HCT116 (cell line): Measurements from ENCODE around the gene MTA2. TPM values are rescaled to one million over a fixed set of nuclear protein-coding genes. Genes with fewer than 3 reads are reported as not detected.

ENCODE experiments used
- ATAC-seq: fragments of 200-7000 bp; cut with Tn5 transposase; 2 replicates; pipeline ENCODE4 v1.9.1; 2020; ENCODE audit warnings: mild to moderate bottlenecking, moderate library complexity
- BruUV-seq: library from RNA; stranded (reverse); fragments of 400-500 nt; replicated peaks from 2 replicates; lab custom pipeline; 2021; lab: Mats Ljungman, UMichigan
- CTCF ChIA-PET: fragments of 300-600 bp; sonication (Branson Sonifier 250); formaldehyde crosslinking; loops from one replicate; lab custom pipeline; 2021; ENCODE audit warnings: antibody characterized with exemption; lab: Charles Lee
- POLR2A ChIA-PET: fragments of 300-600, 350-600 bp; sonication (Branson Sonifier 250); formaldehyde crosslinking; loops from one replicate; lab custom pipeline; 2021; ENCODE audit warnings: antibody characterized with exemption; lab: Charles Lee
- RAD21 ChIA-PET, 2 experiments: fragments of 300-600 bp; sonication (Branson Sonifier 250); formaldehyde crosslinking; loops; one replicate each; lab custom pipeline; 2023; ENCODE audit warnings: low total read pairs in 2 of 2; ENCODE audit not compliant: uncharacterized antibody in 2 of 2, unreplicated experiment in 2 of 2, low non-redundant PET in 1 of 2; lab: Charles Lee
- DNase-seq: peaks from one replicate; pipeline ENCODE4 v3.0.0-alpha.2; 2010; ENCODE audit warnings: low read depth, low spot score
- H2AFZ ChIP-seq: fragments of 200-600 bp; shearing (Covaris generic), sonication (generic); 2 replicates; pipeline ENCODE4 v1.6.1; 2017; ENCODE audit warnings: low read depth, mixed run types, mixed read lengths, antibody characterized with exemption, low read length; ENCODE audit not compliant: poor library complexity, severe bottlenecking
- H3K27ac ChIP-seq: 2 replicates; pipeline ENCODE4 v1.5.1; 2012; ENCODE audit warnings: low read depth, low read length
- H3K27me3 ChIP-seq: fragments of 200-600 bp; sonication (generic); 2 replicates; pipeline ENCODE4 v1.6.1; 2016; ENCODE audit warnings: mixed run types, low read length, mixed read lengths; ENCODE audit not compliant: insufficient read depth
- H3K36me3 ChIP-seq, 2 experiments: fragments of 200-500 bp in 1 of 2; fragments of 200-600 bp in 1 of 2; sonication (Bioruptor generic) in 1 of 2; sonication (generic) in 1 of 2; 2 replicates each; pipeline versions ENCODE4 v1.5.1 to v1.6.1; 2014 to 2016; ENCODE audit warnings: low read length in 2 of 2, inconsistent platforms in 1 of 2, mixed read lengths in 1 of 2, mixed run types in 1 of 2; ENCODE audit not compliant: insufficient read depth in 2 of 2, control insufficient read depth in 1 of 2
- H3K4me1 ChIP-seq, 2 experiments: fragments of 200-600 bp in 1 of 2; sonication (generic) in 1 of 2; 2 replicates each; pipeline versions ENCODE4 v1.5.1 to v1.6.1; 2012 to 2017; ENCODE audit warnings: low read length in 2 of 2, inconsistent platforms in 1 of 2, mild to moderate bottlenecking in 1 of 2, mixed read lengths in 1 of 2, mixed run types in 1 of 2, moderate library complexity in 1 of 2; ENCODE audit not compliant: insufficient read depth in 2 of 2, control insufficient read depth in 1 of 2
- H3K4me2 ChIP-seq: fragments of 200-600 bp; sonication (generic); 2 replicates; pipeline ENCODE4 v1.6.1; 2017; ENCODE audit warnings: mixed run types, low read length, mixed read lengths
- H3K4me3 ChIP-seq, 2 experiments: fragments of 200-600 bp in 1 of 2; sonication (generic) in 1 of 2; replicated peaks in 1 of 2; 2 replicates each; pipeline ENCODE4 v1.5.1; 2011 to 2016; ENCODE audit warnings: low read length in 2 of 2, control low read depth in 1 of 2, low read depth in 1 of 2, mild to moderate bottlenecking in 1 of 2, mixed read lengths in 1 of 2, mixed run types in 1 of 2
- H3K79me2 ChIP-seq: fragments of 200-600 bp; sonication (generic); 2 replicates; pipeline ENCODE4 v1.6.1; 2017; ENCODE audit warnings: mild to moderate bottlenecking, mixed run types, low read length, moderate library complexity, mixed read lengths; ENCODE audit not compliant: insufficient read depth
- H3K9ac ChIP-seq: fragments of 200-600 bp; sonication (generic); 2 replicates; pipeline ENCODE4 v1.6.1; 2016; ENCODE audit warnings: low read length, mixed read lengths
- H3K9me2 ChIP-seq: fragments of 200-600 bp; sonication (generic), shearing (Covaris generic); 2 replicates; pipeline ENCODE4 v1.6.1; 2017; ENCODE audit warnings: mixed run types, mild to moderate bottlenecking, moderate library complexity; ENCODE audit not compliant: insufficient read depth
- H3K9me3 ChIP-seq, 2 experiments: fragments of 200-500 bp in 1 of 2; fragments of 200-600 bp in 1 of 2; sonication (Bioruptor generic) in 1 of 2; sonication (generic) in 1 of 2; 2 replicates each; pipeline ENCODE4 v1.6.1; 2014 to 2017; ENCODE audit warnings: low read length in 2 of 2, mixed read lengths in 2 of 2, inconsistent platforms in 1 of 2, low read depth in 1 of 2, mild to moderate bottlenecking in 1 of 2, mixed run types in 1 of 2, moderate library complexity in 1 of 2; ENCODE audit not compliant: control insufficient read depth in 1 of 2, insufficient read depth in 1 of 2
- H4K20me1 ChIP-seq: fragments of 200-600 bp; sonication (generic), shearing (Covaris generic); 2 replicates; pipeline ENCODE4 v1.6.1; 2017; ENCODE audit warnings: mixed run types, mild to moderate bottlenecking, moderate library complexity; ENCODE audit not compliant: insufficient read depth
- CTCF ChIP-seq, 3 experiments: fragments of 200-600 bp in 1 of 3; sonication (generic) in 1 of 3; IDR thresholded peaks in 2 of 3; conservative IDR thresholded peaks in 1 of 3; 2 replicates each; pipeline ENCODE4 v1.5.1; 2012 to 2017; ENCODE audit warnings: low read depth in 2 of 3, low read length in 2 of 3, antibody characterized with exemption in 1 of 3, borderline replicate concordance in 1 of 3, control low read depth in 1 of 3, mild to moderate bottlenecking in 1 of 3, mixed read lengths in 1 of 3, mixed run types in 1 of 3, moderate library complexity in 1 of 3; ENCODE audit not compliant: insufficient read depth in 1 of 3
- FOSL1 ChIP-seq: IDR thresholded peaks from 2 replicates; pipeline ENCODE4 v1.6.1; 2012; ENCODE audit warnings: low read depth
- MAX ChIP-seq: IDR thresholded peaks from 2 replicates; pipeline ENCODE4 v1.6.1; 2012
- YY1 ChIP-seq: IDR thresholded peaks from 2 replicates; pipeline ENCODE4 v1.6.1; 2011; ENCODE audit warnings: low read length, low read depth, moderate library complexity, mild to moderate bottlenecking; ENCODE audit not compliant: insufficient replicate concordance; ENCODE audit errors: extremely low read depth
- intact Hi-C: fragments of 100-400 bp; cut with micrococcal nuclease; formaldehyde crosslinking; loops from 2 replicates; pipeline ENCODE4 v1.10.0; 2022
- total RNA-seq: library from RNA; stranded (reverse); gene quantifications from one replicate; pipeline ENCODE4 v1.2.1, GENCODE V29; 2021; ENCODE audit not compliant: unreplicated experiment

MTA2 gene
- total RNA-seq, 1 experiment from 2014 or later: 98.9 TPM

- peak; percentile 46 for ATAC-seq
- H3K79me2 ChIP-seq: peaks cover 61% of the 10 kb centered on the region
- intact Hi-C loops: loop anchor here (5.0 kb wide), 2 partner anchors 59 to 79 kb away; partner anchors contain the start of genes INTS5, LBHD1 and UQCC3
- H2AFZ ChIP-seq: no peak overlapping the region
- no peaks in the 10 kb centered on the region for H4K20me1 ChIP-seq
- no peaks in the 10 kb centered on the region for H3K27me3 ChIP-seq
- H3K4me3 ChIP-seq: no peak overlapping the region
- peaks cover 24 to 40% of the 10 kb centered on the region in 2 experiments for H3K4me1 ChIP-seq
- peaks cover 41 to 59% of the 10 kb centered on the region in 2 experiments; a peak in 3 of 4 replicates for H3K36me3 ChIP-seq
- POLR2A ChIA-PET: interaction anchor here (1.1 to 3.6 kb wide), 6 partner anchors 9 to 169 kb away, joined by 3 to 52 read pairs (median 24); partner anchors contain the start of genes B3GAT3, C11orf98, CSKMT and EEF1G
- TF ChIP-seq YY1 (peak; percentile 45), CTCF (IDR thresholded peaks at IDR 0.05 in 2 of 3, conservative IDR thresholded peaks at IDR 0.05 in 1 of 3; ENCODE audit: borderline replicate concordance in 1 of 3, insufficient read depth in 1 of 3, low read depth in 2 of 3, low read length in 2 of 3) (peak in 2 of 3 experiments; percentile 69 to 83; a peak in 4 of 6 replicates), MAX (no peak), FOSL1 (no peak)
- TF ChIP-seq, all 23 proteins: peak for 2
- no peaks in the 10 kb centered on the region for H3K9me2 ChIP-seq
- no peak for DNase-seq
- CTCF ChIA-PET: interaction anchor here (0.8 to 2.9 kb wide), 7 partner anchors 8 to 199 kb away, joined by 3 to 20 read pairs (median 5); partner anchors contain the start of genes EML3 and MTA2
- no peak overlapping the region for H3K4me2 ChIP-seq
- no TSS peak for BruUV-seq
- H3K27ac ChIP-seq: peak overlapping the region; percentile 49; the same call in 1 of the 2 replicates
- no peaks in the 10 kb centered on the region for H3K9me3 ChIP-seq
- RAD21 ChIA-PET: no interaction called here
- H3K9ac ChIP-seq: no peak overlapping the region
Measured at GRCh38 chr11:62593434-62594044, 8.1 kb downstream of the MTA2 start.
